ENCODE data around the gene CHST5. TPM values are rescaled to one million over a fixed set of nuclear protein-coding genes. Genes with fewer than 3 reads are reported as not detected.

CHST5 gene
- total and polyA plus RNA-seq, 2 experiments from 2014 or later: not detected

GRCh38 chr16:75572864-75573542 lies 37.1 kb upstream of the CHST5 start:
- Mint-ChIP-seq H3K4me3 (no peak overlapping the region), H3K36me3 (ENCODE audit: low read depth) (peaks cover 65% of the 10 kb centered on the region), H3K27me3 (ENCODE audit: insufficient read depth, low read depth, poor library complexity) (peaks cover 2% of the 10 kb centered on the region), H3K27ac (no peak overlapping the region), H3K9me3 (no peaks in the 10 kb centered on the region), H3K4me1 (peaks cover 16% of the 10 kb centered on the region)
- Histone ChIP-seq H3K4me1 (ENCODE audit: insufficient read depth) (peaks cover 18% of the 10 kb centered on the region), H3F3A (replicated peaks; ENCODE audit: low read depth) (0 out of 2 replicates have a peak, but pooled peaks cover 3% of the 10 kb centered on the region), H3K79me2 (replicated peaks; ENCODE audit: insufficient read depth) (peaks cover 5% of the 10 kb centered on the region; the same call in 1 of the 2 replicates), H3K27me3 (ENCODE audit: insufficient read depth) (no peaks in the 10 kb centered on the region), H3K4me3 (no peak overlapping the region), H3K4me2 (no peak overlapping the region), H3K9me2 (ENCODE audit: insufficient read depth) (no peaks in the 10 kb centered on the region), H3K27ac (ENCODE audit: low read depth) (no peak overlapping the region), H4K20me1 (replicated peaks; ENCODE audit: insufficient read depth) (peaks cover 26% of the 10 kb centered on the region), H3K36me3 (ENCODE audit: insufficient read depth) (peaks cover 29% of the 10 kb centered on the region), H2AFZ (no peak overlapping the region)
- DNase-seq (ENCODE audit: low spot score) (no peak), ATAC-seq (no peak)
- no peak for TF ChIP-seq ZNF331 (CRISPR knock-in tag; IDR thresholded peaks at IDR 0.05; ENCODE audit: low read depth)
- TF ChIP-seq JUNB (IDR thresholded peaks at IDR 0.05; ENCODE audit: unreplicated experiment): no peak
- TF ChIP-seq POLR2AphosphoS5 (IDR thresholded peaks at IDR 0.05; ENCODE audit: low read depth): no peak
- no peak for TF ChIP-seq ETS1 (IDR thresholded peaks at IDR 0.05)
- TF ChIP-seq CTCF (conservative IDR thresholded peaks at IDR 0.05; ENCODE audit: low read depth in 2 of 2): no peak
- TF ChIP-seq NANOG (IDR thresholded peaks at IDR 0.05; ENCODE audit: borderline replicate concordance): no peak
- no peak for TF ChIP-seq ZNF462 (CRISPR knock-in tag; IDR thresholded peaks at IDR 0.05)
- TF ChIP-seq EZH2 (IDR thresholded peaks at IDR 0.05; ENCODE audit: low read depth, unreplicated experiment): no peak
- TF ChIP-seq REST (IDR thresholded peaks at IDR 0.05; ENCODE audit: unreplicated experiment): no peak
- TF ChIP-seq CREB1 (CRISPR knock-in tag; IDR thresholded peaks at IDR 0.05; ENCODE audit: low read depth): no peak
- TF ChIP-seq STAT1 (IDR thresholded peaks at IDR 0.05; ENCODE audit: unreplicated experiment): no peak

Data from GM23338 (cell line).